ENCODE data around the gene MOCS1.
"Not testable (repeated sequence)": the region's sequence is repeated elsewhere in the genome, so short reads cannot be mapped to it uniquely, and the experiment has no call there.

MOCS1 gene

GRCh38 chr6:39979461-39980328 lies 45.4 kb upstream of the MOCS1 start:
- DNase-seq (ENCODE audit: low read depth) = no peak
- TF ChIP-seq POLR2A (IDR thresholded peaks at IDR 0.05; ENCODE audit: extremely low read depth, insufficient read length) (no peak), MYC (IDR thresholded peaks at IDR 0.05; ENCODE audit: low read depth, low read length) (no peak), MAX (IDR thresholded peaks at IDR 0.05; ENCODE audit: low read depth, low read length) (no peak), CTCF (IDR thresholded peaks at IDR 0.05; ENCODE audit: low read depth, low read length) (no peak)
- no peak overlapping the region for H3K4me3 ChIP-seq (ENCODE audit: low read depth, low read length)

DNA sequence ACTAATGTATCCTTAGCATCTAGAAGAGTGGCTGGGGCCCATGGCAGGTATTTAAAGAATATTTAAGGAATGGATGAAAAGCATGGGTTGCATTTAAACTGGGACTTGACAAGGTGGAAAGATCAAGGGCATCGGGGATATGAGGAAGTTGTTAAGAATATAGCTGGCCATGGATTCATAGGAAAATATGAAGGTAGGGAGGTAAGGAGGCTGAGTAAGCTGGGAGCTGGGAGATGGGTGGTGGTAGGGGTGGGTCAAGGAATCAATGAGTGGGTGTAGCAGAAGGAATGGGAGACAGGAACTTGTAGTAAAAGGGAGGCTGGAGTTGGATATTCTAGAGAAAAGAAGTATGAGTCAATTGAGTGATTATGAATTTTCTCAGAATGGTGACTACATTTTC lies 44.0 kb upstream of the MOCS1 start:
- no peak overlapping the region for H3K4me3 ChIP-seq (ENCODE audit: low read depth, low read length)
- TF ChIP-seq MYC (IDR thresholded peaks at IDR 0.05; ENCODE audit: low read depth, low read length) = no peak
- DNase-seq (ENCODE audit: low read depth) = no peak

DNA sequence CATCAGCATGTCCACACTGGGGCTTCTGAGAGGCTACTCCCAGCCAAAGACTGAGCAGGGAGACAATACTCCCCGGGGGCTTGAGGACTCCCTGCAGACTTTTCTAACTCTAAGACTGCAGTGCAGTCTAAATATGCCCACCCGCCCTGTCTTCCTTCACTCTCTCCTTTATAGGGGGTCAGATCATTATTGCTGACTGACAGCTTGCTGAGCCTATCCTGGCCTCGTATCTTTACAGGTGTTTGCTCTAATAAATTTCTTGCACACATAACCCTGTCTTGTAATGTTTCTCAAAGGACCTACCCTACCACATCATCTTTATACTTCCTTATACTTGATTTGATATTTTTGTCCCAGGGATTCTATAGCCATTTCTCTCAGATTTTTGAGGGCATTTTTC lies 39.4 kb upstream of the MOCS1 start:
- TF ChIP-seq CTCF (IDR thresholded peaks at IDR 0.05; ENCODE audit: low read depth, low read length) (no peak), MYC (IDR thresholded peaks at IDR 0.05; ENCODE audit: low read depth, low read length) (no peak)
- DNase-seq (ENCODE audit: low read depth) = no peak

DNA sequence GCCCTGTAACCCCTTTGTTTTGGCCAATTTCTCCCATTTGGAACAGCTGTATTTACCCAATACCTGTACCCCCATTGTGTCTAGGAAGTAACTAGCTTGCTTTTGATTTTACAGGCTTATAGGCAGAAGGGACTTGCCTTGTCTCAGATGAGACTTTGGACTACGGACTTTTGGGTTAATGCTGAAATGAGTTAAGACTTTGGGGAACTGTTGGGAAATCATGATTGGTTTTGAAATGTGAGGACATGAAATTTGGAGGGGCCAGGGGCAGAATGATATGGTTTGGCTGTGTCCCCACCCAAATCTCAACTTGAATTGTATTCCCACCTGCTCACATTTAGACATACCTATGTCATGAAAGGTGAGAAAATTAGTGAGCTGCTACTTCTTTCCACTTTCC lies 38.5 kb upstream of the MOCS1 start:
- H3K4me3 ChIP-seq (ENCODE audit: low read depth, low read length); DNase-seq (ENCODE audit: low read depth): not testable (repeated sequence)

More for the DNA sequence above, 39.4 kb upstream of the MOCS1 start:
- no peak overlapping the region for H3K4me3 ChIP-seq (ENCODE audit: low read depth, low read length)

- not testable (repeated sequence) for DNase-seq (ENCODE audit: low read depth); H3K4me3 ChIP-seq (ENCODE audit: low read depth, low read length)
Measured at GRCh38 chr6:39971131-39971530, 36.9 kb upstream of the MOCS1 start.

- H3K4me3 ChIP-seq (ENCODE audit: low read depth, low read length) = no peak overlapping the region
- TF ChIP-seq MAX (IDR thresholded peaks at IDR 0.05; ENCODE audit: low read depth, low read length) (no peak), CTCF (IDR thresholded peaks at IDR 0.05; ENCODE audit: low read depth, low read length) (no peak), MYC (IDR thresholded peaks at IDR 0.05; ENCODE audit: low read depth, low read length) (no peak), POLR2A (IDR thresholded peaks at IDR 0.05; ENCODE audit: extremely low read depth, insufficient read length) (no peak)
- DNase-seq (ENCODE audit: low read depth) = no peak
Measured at GRCh38 chr6:39965751-39966150, 31.5 kb upstream of the MOCS1 start.

GRCh38 chr6:39964530-39964929 lies 30.3 kb upstream of the MOCS1 start:
- H3K4me3 ChIP-seq (ENCODE audit: low read depth, low read length) = no peak overlapping the region
- TF ChIP-seq POLR2A (IDR thresholded peaks at IDR 0.05; ENCODE audit: extremely low read depth, insufficient read length) (no peak), MYC (IDR thresholded peaks at IDR 0.05; ENCODE audit: low read depth, low read length) (no peak), MAX (IDR thresholded peaks at IDR 0.05; ENCODE audit: low read depth, low read length) (no peak), CTCF (IDR thresholded peaks at IDR 0.05; ENCODE audit: low read depth, low read length) (no peak)
- no peak for DNase-seq (ENCODE audit: low read depth)

All from NB4 (cell line).